Raji (cell line): ENCODE results near the gene CALU.

ENCODE experiments used
- POLR2A ChIP-seq: IDR thresholded peaks from 2 replicates; pipeline ENCODE4 v1.6.1; 2011; ENCODE audit warnings: low read depth, low read length, control low read depth; ENCODE audit not compliant: insufficient read depth

The CALU gene

GRCh38 chr7:128785738-128786137 lies 46.6 kb downstream of the CALU start:
- TF ChIP-seq POLR2A, result no peak

DNA sequence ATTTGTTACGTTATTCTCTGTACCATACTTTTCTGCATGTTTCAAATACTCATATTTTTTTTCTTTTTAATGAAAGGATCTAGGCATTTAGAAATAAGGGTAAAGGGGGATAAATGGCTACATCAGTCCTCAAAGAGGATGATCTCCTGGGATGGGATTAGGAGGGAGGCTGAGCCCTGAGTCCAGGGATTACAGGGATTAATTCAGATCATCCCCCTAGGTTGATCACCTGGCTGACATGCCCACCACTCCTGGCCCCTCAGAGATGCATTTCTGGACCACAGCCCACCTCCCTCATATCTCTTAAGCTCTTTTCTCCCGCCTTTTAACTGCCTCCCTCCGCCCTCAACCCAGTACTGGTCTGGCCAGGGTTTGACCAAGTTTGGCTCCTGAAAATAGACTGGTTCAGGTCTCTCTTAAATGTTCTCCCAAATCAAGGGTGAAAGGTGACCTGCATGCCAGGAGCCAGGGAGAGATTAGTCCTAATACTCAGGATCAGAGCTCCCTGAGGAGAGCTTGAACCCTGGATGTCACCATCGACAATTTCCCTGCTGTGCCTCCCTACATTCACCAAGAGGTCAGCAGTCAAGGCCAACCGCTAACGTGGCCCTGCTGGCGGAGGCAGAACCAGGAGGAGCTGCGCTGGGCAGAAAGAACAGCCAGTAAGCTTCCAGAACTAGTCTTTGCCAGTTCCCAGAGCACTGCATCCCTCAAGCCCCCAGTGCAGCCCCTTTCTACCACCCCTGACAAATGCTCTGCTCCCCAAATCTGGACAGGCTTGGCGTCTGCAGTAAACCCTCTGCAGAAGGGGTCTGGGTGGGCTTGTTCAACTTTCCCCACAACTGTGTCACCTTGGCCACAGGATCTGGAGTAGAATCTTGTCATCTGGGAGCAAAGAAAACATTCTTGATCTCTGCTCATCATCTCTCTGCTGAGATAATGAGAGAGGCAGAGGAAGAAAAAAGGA lies 49.6 kb downstream of the CALU start:
- no peak for TF ChIP-seq POLR2A

DNA sequence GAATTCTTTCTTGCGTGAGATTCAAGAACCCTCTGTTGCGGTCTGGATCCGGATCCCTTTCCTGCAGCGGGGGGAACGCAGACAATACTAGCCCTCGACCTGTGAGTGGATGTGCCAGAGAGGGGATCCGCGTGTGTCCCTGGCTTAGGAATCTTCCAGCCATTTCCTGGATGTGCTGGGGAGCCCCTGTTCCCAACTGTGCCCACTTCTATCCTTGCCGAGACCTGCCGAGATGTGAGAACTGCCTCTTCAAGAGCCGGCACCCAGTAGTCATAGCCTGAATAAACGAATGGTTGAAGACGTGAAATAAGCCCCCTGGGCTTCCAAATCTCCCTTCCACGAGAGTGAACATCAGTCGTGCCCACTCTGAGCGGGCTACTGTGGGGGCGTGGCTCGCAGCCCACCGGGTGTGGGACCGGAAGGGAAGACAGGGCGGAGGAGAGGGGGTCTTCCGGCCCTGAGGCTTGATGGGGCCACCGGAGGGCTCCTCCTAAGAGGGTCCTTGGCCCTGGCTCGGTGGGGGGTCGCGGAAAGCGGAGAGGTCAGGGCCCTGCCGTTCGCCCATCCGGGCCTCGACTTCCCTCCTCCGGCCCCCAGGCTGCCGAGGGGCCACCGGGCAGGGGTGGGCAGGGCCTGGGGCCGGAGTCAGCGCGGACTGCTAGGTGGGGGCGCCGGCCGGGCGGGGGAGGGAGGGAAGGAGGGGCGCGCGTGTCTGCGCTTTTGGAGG lies 51.3 kb downstream of the CALU start:
- TF ChIP-seq POLR2A, result no peak

- TF ChIP-seq POLR2A, result peak; percentile 67
Observed at GRCh38 chr7:128791121-128791971, 52.2 kb downstream of the CALU start, which contains the start of gene CCDC136. CCDC136 (plus strand) TSS chr7:128791968; CDS start chr7:128792412, 444 bp downstream.

DNA sequence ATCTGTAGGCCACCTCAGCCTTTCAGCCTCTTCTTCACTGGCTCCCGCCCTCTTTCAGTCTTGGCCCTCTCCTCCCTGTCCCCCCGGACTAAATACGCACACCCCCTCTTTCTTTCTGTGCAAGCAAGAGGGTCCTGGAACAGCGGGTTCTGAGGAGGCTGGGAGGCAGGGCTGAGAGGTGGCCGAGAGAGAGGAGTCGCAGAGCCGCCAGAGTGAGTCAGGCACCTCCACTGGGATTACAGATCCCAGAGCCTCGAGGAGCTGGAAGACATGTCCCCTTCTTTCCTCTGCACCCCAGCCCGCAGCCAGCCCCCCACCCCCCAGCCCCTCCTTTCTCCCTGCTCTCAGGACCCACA lies 52.8 kb downstream of the CALU start:
- no peak for TF ChIP-seq POLR2A

GRCh38 chr7:128792471-128793180 lies 53.5 kb downstream of the CALU start:
- TF ChIP-seq POLR2A, result no peak

DNA sequence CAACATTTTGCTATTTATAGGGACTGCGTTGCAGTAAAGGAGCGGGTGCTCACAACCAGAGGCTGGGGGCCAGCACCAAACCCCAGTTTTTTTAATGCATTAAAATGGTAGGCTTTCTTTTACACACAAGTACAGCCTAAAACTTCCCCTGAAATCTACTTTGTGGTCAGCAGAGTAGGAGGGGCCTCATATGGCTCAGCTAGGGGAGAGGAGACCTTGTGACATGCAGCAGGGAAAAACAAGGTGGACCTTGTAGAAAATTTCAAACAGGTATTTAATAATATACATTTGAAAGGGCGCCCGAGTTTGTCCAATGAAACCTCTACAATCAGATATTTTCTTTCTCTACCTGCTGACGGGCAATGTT lies 54.0 kb downstream of the CALU start:
- TF ChIP-seq POLR2A, result no peak

- TF ChIP-seq POLR2A, result no peak
Observed at GRCh38 chr7:128794020-128794419, 54.9 kb downstream of the CALU start.

- no peak for TF ChIP-seq POLR2A
Observed at GRCh38 chr7:128794436-128794835, 55.3 kb downstream of the CALU start.

DNA sequence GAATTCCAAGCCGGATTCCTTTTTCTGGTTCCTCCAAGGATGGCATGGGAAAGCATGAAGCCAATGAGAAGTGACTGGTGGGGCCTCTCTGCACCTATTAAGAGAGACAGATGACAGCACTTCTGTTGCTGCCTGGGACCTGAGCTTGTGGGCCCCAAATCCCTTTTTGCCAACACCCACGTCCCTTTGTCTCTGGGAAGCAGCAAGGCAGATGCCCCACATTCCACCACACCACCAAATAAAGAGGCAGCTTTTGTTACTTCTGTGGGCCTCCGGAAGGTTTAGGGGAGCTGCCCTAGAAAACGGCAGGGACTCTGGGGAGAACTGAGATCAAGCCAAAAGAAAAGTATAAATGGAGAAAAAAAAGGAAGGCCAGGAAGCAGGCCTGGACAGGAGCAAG lies 56.0 kb downstream of the CALU start:
- TF ChIP-seq POLR2A, result no peak

- no peak for TF ChIP-seq POLR2A
Observed at GRCh38 chr7:128796327-128796726, 57.2 kb downstream of the CALU start.

DNA sequence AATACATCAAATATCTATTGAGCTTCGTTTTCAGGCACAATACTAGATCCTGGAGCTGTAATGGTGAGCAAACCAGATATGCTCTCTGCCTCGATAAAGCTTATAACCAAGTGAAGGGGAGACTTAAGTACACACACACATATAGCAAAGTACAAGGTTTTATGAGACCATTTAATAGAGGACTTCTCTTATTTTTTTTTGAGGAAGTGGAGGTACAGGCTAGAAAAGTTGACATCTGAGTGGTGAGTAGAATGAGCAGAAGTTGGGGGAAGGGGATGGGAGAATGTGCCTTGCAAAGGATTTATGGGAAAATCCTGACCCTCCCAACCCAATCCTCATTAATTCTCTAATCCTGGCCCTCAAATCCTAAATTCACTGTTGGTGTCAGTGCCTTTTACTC lies 60.3 kb downstream of the CALU start:
- TF ChIP-seq POLR2A, result no peak

GRCh38 chr7:128800567-128800966 lies 61.4 kb downstream of the CALU start:
- TF ChIP-seq POLR2A, result no peak

- no peak for TF ChIP-seq POLR2A
Observed at GRCh38 chr7:128801003-128801402, 61.8 kb downstream of the CALU start.
